GM21717 (cell line): Measurements from ENCODE around the gene CNTNAP3.
"Not testable (repeated sequence)": the region's sequence is repeated elsewhere in the genome, so short reads cannot be mapped to it uniquely, and the experiment has no call there.

Source experiments
- ATAC-seq: cut with Tn5 transposase; IDR thresholded peaks from one replicate; pipeline ENCODE4 v1.9.1; 2021; ENCODE audit warnings: mild to moderate bottlenecking, moderate library complexity; ENCODE audit not compliant: unreplicated experiment

CNTNAP3 gene

DNA sequence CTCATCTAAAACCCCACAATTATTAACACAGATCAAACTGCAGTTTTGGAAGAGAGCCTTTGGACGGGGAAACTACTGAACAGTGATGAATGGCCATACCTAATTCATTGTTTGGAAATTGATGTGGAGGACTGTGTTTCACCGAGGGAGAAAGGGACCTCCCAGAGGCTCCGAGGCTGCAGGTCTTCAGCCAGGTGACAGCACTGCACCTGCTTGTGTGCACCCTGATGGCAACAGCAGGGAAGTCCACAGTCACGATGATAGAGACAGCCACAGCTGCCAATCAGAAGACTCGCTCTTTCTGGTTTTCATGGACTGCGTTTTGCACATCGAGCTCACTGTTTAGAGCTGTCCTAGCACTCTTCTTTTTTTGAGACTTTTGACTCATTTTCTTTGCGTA is 214.4 kb downstream of the CNTNAP3 start:
- ATAC-seq = not testable (repeated sequence)

- ATAC-seq = not testable (repeated sequence)
Observed at GRCh38 chr9:39067683-39068082, 220.3 kb downstream of the CNTNAP3 start.

GRCh38 chr9:39062966-39063365 is 225.0 kb downstream of the CNTNAP3 start:
- not testable (repeated sequence) for ATAC-seq

DNA sequence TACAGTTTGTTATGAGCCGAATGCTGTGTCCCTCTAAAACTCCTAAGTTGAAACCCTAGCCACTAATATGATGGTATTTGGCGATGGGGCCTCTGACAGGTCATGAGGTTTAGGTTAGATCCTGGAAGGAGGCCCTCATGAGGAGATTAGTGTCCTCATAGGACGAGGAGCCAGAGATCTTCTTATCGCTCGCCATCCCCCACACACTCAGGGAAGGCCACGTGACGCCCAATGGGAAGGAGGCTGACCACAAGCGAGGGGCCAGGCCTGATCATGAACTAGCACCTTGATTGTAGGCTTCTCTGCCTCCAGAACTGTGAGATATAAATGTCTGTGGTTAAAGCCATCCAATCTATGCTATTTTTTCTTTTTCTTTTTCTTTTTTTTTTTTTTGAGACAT is 233.5 kb downstream of the CNTNAP3 start:
- not testable (repeated sequence) for ATAC-seq

GRCh38 chr9:39046833-39047232 is 241.1 kb downstream of the CNTNAP3 start:
- ATAC-seq = not testable (repeated sequence)

- ATAC-seq = not testable (repeated sequence)
Observed at GRCh38 chr9:39042352-39042803, 245.6 kb downstream of the CNTNAP3 start.

DNA sequence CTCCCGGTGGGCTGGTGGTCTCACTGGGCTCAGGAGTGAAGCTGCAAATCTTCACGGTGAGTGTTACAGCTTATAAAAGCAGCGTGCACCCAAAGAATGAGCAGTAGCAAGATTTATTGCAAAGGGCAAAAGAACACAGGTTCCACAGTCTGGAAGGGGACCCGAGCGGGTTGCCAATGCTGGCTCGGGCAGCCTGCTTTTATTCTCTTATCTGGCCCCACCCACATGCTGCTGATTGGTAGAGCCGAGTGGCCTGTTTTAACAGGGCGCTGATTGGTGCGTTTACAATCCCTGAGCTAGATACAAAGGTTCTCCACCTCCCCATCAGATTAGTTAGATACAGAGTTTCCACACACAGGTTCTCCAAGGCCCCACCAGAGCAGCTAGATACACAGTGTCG is 246.2 kb downstream of the CNTNAP3 start:
- ATAC-seq = not testable (repeated sequence)

GRCh38 chr9:39039148-39039547 is 248.8 kb downstream of the CNTNAP3 start:
- ATAC-seq = not testable (repeated sequence)

- not testable (repeated sequence) for ATAC-seq
Observed at GRCh38 chr9:39038221-39038620, 249.7 kb downstream of the CNTNAP3 start.

GRCh38 chr9:39033849-39034248 is 254.1 kb downstream of the CNTNAP3 start:
- ATAC-seq = not testable (repeated sequence)

- not testable (repeated sequence) for ATAC-seq
Observed at GRCh38 chr9:39030204-39031019, 257.6 kb downstream of the CNTNAP3 start.

- not testable (repeated sequence) for ATAC-seq
Observed at GRCh38 chr9:39028855-39029254, 259.1 kb downstream of the CNTNAP3 start.

GRCh38 chr9:39028168-39028567 is 259.8 kb downstream of the CNTNAP3 start:
- ATAC-seq = not testable (repeated sequence)

GRCh38 chr9:39025911-39026588 is 261.9 kb downstream of the CNTNAP3 start:
- not testable (repeated sequence) for ATAC-seq
